GM12801 (cell line): Measurements from ENCODE around the gene ANO1.

Experiments
- TF ChIP-seq, protein P1 (sequence below): IDR thresholded peaks from one replicate; pipeline ENCODE4 v1.5.1; 2011; ENCODE audit warnings: control low read depth; ENCODE audit not compliant: insufficient read length; ENCODE audit errors: extremely low read depth

ANO1 gene

GRCh38 chr11:70200212-70200844 lies 122.2 kb downstream of the ANO1 start:
- TF ChIP-seq, protein P1, sequence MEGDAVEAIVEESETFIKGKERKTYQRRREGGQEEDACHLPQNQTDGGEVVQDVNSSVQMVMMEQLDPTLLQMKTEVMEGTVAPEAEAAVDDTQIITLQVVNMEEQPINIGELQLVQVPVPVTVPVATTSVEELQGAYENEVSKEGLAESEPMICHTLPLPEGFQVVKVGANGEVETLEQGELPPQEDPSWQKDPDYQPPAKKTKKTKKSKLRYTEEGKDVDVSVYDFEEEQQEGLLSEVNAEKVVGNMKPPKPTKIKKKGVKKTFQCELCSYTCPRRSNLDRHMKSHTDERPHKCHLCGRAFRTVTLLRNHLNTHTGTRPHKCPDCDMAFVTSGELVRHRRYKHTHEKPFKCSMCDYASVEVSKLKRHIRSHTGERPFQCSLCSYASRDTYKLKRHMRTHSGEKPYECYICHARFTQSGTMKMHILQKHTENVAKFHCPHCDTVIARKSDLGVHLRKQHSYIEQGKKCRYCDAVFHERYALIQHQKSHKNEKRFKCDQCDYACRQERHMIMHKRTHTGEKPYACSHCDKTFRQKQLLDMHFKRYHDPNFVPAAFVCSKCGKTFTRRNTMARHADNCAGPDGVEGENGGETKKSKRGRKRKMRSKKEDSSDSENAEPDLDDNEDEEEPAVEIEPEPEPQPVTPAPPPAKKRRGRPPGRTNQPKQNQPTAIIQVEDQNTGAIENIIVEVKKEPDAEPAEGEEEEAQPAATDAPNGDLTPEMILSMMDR = no peak

GRCh38 chr11:70201882-70202861 lies 124.1 kb downstream of the ANO1 start:
- TF ChIP-seq, protein P1 = no peak

DNA sequence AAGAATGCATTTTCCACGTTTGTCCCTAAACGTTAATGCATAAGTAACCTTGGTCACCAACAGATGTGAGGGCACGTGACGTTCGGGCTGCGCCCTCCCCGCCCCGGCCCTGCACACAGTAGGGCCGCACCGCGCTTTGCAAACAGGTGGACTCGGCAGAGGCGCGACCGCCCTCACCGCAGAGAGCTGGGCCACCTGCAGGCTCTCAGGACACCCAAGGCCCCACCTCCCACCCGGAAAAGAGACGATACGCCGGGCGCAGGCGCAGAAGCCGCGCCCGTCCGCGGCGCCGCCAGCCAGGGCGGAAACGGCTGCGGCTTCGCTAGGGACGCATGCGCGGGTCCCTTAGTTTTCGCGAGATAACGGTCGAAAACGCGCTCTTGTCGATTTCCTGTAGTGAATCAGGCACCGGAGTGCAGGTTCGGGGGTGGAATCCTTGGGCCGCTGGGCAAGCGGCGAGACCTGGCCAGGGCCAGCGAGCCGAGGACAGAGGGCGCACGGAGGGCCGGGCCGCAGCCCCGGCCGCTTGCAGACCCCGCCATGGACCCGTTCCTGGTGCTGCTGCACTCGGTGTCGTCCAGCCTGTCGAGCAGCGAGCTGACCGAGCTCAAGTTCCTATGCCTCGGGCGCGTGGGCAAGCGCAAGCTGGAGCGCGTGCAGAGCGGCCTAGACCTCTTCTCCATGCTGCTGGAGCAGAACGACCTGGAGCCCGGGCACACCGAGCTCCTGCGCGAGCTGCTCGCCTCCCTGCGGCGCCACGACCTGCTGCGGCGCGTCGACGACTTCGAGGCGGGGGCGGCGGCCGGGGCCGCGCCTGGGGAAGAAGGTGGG lies 125.0 kb downstream of the ANO1 start, which contains the start of gene FADD:
FADD (plus strand) TSS at position 377 of the 831 bp plus-strand sequence; CDS start at position 541, 164 bp downstream.
- TF ChIP-seq, protein P1 = no peak

DNA sequence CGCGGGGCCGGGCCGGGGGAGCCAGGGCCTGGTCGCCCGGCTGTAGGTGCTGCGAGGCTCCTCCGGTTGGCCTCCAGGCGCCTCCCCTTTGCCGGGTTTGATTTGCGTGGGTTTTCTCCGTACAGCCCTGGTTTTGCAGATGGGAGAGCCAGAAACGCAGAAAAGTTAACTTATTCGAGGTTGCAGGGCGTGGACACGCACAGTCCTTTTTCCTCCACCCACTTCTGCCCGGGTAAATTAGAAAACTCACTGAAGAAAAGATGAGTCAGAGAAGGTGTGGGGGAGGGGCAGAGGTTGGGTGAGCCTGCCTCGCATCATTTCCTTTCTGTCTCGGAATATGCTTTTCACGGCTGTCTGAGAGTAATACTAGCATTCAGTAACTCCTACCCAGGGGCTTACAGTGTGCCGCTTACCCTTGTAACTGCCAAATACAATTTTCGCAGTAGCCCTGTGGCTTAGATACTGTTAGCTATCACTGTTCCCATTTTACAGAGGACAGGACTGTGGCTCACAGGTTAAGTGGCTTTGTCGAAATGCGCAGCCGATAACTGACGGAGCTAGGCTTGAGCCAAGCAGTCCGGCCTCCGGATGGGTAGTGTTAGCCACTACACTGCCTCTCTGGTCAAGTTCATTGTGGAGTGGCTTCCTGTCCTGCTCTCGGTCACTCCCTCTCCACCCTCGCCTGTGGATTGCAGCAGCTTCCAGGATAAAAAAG lies 125.8 kb downstream of the ANO1 start:
- TF ChIP-seq, protein P1 = no peak

- TF ChIP-seq, protein P1 = no peak
Observed at GRCh38 chr11:70204466-70204799, 126.3 kb downstream of the ANO1 start.

DNA sequence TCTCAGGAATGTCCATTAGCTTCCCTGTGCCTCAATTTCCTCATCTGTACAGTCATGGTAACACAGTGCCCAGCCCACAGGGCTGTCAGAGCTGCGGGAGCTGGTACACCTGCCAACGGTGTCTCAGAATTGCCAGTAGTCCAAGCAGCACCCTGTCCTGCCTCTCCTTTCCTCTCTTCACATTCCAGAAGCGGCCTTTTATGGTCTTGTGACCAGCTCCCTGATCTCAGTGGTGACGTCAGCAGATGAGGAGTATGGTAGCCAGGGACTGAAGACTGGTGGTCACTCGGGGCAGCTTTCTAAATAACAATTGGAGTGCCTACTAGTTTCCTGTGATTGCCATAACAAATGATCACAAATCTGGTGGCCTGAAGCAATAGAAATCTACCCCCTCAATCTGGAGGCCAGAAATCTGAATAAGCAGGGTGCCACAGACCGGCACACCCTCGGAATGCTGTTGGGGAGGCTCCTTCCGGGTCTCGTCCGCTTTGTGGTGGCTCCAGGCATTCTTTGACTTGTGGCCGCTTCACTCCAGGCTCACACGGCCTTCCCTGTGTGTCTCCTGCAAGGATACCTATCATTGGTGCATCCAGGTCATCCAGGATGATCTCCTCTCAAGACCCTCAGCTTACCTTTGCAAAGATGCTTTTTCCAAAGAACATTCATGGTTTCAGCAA lies 127.1 kb downstream of the ANO1 start:
- TF ChIP-seq, protein P1 = no peak
